ENCODE data around the gene TMEFF2.

GRCh38 chr2:192148620-192149321 is 46.0 kb downstream of the TMEFF2 start:
- no peak for TF ChIP-seq CTCF (IDR thresholded peaks at IDR 0.05)
- TF ChIP-seq POLR2A (IDR thresholded peaks at IDR 0.05) = no peak
